Measurements from ENCODE around the gene SLC39A11.
"Not testable (repeated sequence)": the region's sequence is repeated elsewhere in the genome, so short reads cannot be mapped to it uniquely, and the experiment has no call there.

SLC39A11 gene

DNA sequence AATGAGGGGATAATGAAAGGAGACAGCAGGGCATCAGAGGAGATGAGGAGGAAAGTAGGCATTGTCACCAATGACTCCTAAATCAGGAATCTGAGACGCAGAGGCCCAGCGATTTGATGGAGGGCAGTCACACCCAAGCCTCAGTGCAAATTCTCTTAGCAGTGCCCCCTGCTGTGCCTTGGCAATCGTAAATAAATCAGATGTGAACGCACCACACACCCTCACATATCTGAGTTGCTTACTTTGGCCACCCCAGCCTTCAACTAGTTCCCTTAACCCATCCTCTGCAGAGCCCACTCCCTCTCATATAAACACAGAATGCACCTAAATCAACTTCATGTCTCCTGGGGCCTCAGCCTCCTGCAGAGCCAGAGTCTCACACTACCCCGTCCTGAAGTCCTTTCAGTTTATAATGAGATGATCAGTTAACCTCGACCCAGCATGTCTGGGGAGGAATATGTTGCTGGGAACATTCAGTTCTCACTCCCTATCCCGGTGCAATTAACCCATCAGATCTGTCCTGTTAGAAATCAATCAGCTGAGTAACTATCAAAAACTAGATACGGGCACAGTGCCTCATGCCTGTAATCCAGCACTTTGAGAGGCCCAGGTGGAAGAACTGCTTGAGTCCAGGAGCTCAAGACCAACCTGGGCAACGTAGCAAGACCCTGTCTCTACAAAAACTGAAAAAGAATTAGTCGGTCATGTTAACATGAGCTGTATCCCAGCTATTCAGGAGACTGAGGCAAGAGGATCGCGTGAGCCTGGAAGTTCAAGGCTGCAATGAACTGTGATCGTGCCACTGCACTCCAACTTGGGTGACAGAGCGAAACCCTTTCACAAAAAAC is 78.4 kb downstream of the SLC39A11 start:
- no peak for DNase-seq

DNA sequence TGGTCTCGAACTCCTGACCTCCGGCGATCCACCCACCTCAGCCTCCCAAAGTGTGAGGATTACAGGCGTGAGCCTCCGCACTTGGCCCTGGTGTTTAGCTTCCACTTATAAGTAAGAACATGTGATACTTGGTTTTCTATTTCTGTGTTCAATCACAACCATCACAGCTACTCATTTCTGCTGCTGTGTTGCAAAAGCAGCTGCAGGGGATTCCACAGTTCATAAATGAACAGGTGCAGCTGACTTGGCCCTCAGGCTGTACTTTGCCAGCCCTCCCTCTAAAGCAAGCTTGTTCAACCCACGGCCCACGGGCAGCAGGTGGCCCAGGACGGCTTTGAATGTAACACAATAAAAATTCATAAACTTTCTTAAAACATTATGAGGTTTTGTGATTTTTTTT is 79.2 kb downstream of the SLC39A11 start:
- no peak for DNase-seq

DNA sequence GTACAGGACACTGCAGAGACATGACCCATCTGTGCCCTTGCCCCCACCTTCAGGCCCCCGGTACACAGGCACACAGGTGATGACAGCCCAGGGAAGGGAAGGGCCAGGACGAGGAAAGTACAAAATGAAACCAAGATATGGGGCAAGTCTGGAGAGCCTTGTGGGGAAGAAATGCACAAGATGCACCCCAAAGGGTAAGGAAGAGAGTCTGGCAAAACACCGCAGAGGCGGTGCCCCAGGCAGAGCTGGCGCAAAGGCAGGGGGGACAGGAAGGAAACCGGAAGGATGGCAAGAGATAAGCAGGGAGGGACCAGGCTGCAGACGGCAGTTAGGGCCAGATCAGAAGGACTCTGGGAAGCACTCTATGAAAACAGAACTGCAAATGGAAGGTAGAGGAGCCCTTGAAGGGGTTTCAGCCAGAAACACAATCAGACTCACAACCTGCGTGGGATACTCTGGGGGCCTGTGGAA is 81.4 kb downstream of the SLC39A11 start:
- no peak for DNase-seq

DNA sequence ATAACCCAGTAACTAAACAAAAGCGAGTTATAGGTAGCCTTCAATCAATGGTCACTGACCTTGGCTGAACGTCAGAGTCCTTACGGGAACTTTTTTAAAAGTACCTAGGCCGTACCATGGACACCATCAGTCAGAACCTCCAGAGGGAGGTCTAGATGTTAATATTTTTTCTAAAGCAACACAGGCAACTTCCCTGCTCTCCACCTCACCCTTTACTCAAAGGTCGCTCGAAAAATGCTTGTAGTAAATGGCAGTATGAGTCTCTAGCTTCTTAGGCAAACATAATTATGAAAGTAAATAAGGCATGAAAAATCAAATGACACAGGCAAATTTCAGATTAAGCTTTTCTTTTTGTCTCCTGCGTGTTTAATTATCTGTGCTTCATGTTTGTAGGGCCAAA is 82.1 kb downstream of the SLC39A11 start:
- no peak for DNase-seq

DNA sequence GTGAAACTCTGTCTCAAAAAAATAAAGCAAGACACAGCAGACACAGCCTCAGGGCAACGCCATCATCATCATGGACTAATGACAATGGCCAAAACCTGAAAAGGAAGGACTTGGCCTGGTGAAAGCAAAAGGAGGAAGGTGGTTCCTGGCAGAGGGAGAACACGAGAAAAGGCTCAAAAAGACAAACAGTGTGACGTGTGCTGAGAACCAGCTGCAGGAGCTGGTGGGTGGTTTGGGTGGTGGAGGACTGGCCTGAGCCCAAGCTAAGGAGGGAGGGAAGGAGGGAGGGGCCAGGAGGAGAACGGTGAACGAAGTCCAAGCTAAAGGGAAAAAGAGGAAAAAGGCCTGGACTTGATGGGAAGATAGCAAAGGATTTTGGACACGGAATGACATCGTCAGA is 85.1 kb downstream of the SLC39A11 start:
- DNase-seq, result no peak

DNA sequence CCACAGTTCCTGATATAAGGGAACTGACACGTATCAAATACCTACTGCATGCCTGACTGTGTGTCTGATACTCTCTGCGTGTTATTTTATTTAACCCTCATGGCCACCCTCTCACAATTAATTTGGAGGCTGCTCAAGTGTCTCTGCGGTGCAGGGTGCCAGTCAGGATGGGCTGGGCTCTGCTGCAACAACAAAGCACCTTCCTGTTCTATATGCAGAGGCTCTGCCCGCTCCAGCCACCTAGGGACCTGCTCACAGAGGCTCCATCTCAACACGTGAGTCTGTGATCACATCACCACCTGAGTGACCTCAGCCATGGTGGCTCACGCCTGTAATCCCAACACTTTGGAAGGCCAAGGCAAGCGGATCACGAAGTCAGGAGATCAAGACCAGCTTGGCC is 87.1 kb downstream of the SLC39A11 start:
- no peak for DNase-seq

DNA sequence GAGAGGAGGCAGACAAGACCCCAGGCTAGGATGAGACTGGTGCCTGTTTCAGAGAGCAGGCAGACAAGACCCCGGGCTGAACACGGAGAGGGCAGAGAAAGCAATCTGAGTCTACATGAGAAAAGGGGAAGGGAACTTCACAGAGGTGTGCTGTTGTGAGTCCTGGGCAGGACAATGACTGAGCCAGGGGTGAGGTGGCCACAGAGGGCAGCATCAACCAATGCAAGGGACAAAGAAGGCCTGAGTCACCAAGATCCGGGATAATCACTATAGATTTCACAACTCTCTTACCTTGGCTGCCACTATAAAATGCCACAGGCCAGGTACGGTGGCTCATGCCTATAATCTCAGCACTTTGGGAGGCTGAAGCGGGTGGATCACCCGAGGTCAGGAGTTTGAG is 89.0 kb downstream of the SLC39A11 start:
- no peak for DNase-seq

DNA sequence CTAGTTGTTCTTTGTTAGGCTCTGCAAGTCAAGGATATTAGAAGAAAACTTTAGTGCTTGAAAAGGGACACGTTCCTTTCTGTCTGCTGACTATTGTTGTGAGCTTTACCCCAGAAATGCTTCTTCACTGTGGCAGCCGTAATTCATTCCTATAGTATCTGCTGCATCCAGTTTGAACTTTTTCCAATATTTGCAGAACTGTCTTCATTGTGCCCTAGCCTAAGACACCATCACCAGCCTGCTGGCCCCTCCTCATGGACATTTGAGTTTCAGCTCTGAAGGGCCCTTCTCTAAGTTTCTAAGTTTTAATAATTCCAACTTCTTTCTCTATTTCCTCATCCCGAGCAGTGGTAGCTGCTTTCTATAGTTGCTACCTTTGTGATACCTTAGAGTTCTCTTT is 91.7 kb downstream of the SLC39A11 start:
- DNase-seq, result no peak

DNA sequence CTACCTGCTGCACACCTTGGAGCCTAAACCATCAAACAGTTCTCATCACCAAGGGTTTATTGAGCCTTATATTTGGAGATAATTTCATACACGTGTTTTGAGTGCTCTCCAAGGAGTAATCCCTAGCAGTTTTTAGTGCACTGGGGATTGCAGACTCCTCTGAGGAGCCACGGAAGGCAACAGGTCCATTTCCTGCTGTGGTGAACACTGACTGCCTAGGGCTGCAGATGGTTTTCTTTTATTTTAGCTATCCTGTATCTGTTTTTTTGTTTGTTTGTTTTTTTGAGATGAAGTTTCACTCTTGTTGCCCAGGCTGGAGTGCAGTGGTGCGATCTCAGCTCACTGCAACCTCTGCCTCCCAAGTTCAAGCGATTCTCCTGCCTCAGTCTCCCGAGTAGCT is 93.0 kb downstream of the SLC39A11 start:
- not testable (repeated sequence) for DNase-seq

DNA sequence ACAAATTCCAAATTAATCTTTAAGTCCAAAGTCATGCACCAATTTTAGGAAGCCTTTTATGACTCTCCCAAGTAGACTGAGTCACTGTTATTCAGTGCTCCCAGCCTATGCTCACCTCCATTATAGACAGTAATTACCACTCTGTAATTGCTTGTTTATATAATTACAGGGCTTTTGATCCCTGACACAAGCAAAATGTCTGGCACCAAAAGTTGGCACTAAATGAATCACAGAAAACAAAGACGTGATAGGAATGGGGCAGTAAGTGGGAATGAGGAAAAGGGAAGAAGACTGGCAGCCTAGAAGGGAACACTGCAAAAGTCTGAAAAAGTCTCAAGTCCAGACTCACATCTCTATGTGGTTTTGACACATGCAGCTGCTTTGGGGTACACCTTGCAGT is 94.1 kb downstream of the SLC39A11 start:
- DNase-seq, result no peak

DNA sequence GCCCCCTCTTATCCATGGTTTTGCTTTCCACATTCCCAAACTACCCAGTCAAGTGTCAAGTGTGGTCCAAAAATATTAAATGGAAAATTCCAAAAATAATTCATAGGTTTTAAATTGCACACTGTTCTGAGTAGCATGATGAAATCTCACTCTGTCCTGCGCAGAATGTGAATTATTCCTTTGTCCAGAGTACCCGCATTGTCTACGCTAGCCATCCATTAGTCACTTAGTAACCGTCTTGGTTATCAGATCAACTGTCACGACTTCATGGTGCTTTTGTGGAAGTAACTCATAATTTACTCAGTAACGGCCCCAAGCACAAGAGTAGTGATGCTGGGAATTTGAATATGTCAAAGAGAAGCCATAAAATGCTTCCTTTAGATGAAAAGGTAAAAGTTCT is 94.9 kb downstream of the SLC39A11 start:
- no peak for DNase-seq

DNA sequence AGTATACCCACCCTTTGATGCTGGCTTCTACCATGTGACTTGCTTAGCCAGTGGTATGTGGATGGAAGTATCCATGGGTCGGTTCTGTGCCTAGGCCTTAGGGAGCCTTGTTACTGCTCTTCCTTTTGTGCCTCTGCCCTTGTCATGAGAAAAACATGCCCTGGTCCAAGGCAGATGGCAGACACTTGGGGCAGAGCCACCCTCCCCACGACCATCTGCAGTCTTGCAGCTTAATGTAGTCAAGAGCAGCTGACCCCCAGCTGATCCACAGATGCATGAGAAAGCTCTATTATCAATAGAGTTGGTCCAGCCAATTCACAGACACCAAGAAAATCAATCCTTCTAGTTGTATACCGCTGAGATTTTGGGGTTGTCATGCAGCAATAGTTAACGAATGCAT is 95.7 kb downstream of the SLC39A11 start:
- DNase-seq, result no peak

DNA sequence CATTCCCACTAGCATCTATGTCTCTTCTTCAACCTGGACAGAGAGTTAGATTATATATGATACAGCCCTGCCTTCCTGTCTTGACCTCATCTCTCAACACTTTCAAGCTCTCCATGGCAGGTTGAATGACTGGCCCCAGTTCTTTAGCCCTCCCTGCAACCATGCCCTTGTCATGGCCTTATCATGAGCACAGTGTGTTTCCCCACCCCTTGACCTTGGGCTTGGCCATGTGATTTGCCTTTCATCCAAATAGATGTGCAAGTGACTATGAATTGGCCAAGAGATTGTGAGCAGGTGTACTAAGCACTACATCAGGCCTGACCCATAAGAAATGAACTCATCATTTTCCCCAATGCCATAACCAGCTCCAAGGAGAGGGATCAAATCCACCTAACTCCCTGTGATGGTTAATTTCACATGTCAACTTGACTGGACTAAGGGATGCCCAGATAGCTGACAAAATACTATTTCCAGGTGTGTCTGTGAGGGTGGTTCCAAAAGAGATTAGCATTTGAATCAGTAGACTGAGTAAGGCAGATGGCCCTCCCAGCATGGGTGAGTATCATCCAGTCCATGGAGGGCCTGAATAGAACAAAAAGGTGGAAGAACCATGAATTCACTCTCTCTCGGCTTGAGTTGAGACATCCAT is 97.4 kb downstream of the SLC39A11 start:
- DNase-seq, result no peak

DNA sequence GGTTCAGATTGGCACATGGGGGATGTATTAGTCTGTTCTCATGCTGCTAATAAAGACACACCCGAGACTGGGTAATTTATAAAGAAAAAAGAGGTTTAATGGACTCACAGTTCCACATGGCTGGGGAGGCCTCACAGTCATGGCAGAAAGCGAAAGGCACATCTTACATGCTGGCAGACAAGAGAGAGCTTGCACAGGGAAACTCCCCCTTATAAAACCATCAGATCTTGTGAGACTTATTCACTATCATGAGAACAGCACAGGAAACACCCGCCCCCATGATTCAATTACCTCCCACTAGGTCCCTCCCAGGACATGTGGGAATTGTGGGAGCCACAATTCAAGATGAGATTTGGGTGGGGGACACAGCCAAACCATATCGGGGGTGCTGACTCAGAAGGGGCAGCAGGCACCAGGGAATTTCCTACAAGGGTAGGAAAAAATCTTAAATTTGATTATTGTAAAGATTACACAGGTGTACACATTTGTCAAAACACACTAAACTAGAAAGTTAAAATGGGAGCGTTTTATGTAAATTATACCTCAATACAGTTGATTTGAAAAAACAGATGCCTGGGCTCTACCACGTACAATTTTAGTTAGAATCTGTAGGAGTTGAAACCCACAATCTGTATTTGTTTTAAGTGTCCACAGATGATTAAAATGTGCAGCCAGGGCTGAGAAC is 99.6 kb downstream of the SLC39A11 start:
- peak in 7 of 56 donors; percentile 11 to 42 (median 17) for DNase-seq

DNA sequence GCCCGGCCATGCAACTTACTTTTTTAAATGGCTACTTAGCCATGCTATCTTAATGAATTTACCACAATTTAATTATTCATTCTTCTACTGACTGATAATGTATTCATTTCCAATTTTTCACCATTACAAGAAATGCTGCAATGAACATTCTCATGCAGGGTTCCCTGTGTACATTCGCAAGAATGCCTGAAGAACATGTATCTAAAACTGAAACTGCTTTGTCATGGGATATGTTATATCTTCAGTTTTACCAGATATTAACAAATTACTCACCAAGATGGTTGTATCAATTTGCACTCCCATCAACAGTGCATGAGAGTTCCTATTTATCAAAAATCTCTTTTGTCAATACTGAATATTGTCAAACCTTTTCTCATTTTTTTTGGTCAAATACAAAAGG is 100.8 kb downstream of the SLC39A11 start:
- no peak for DNase-seq

DNA sequence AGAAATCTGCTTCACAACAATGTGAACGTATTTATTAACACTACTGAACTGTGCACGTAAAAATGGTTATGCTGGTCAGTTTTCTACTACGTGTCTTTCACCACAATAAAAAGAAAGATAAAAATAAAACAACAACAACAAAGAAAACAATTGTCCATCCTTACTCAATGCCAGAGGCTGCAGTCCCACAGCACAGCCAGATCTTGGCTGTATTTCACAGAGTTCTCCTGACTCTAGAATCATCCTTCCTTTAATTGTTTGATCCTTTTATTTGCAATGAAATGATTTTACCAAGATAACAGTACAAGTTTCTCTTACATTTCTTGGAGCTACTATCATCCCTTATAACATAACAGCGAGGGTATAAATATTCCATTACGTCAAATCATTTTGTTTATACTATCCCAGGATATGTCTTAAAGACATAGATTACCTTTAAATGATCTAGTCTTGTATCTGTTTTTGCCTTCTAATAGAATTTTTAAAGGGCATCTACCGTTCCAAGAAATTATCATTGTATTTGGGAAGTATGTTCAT is 103.3 kb downstream of the SLC39A11 start:
- DNase-seq, result no peak

DNA sequence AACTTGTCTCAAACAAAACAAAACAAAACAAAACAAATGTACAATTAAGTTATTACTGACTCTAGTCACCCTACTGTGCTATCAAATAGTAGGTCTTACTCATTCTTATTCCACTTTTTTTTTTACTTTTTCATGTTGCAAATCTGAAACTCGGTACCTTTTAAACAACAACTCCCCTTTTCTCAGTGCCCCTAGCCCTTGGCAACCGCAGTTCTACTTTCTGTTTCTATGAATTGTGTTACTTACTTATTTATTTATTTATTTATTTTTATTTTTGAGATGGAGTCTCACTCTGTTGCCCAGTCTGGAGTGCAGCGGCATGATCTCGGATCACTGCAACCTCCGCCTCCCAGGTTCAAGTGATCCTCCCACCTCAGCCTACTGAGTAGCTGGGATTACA is 104.0 kb downstream of the SLC39A11 start:
- no peak for DNase-seq

DNA sequence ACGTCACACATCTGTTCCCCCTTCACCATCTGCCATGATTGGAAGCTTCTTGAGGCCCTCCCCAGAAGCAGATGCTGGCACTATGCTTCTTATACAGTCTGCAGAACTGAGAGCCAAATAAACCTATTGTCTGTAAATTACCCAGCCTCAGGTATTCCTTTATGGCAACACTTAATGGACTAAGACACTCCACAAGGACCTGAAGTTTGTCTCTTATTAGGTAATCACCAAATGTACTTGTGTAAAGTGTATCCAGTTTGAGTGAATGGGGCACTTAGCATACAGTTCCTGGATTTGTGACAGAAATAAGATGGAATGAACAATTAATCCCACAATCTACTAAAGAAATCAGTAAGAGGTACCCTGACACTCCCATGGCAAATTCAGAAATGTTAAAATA is 105.3 kb downstream of the SLC39A11 start:
- no peak for DNase-seq

DNA sequence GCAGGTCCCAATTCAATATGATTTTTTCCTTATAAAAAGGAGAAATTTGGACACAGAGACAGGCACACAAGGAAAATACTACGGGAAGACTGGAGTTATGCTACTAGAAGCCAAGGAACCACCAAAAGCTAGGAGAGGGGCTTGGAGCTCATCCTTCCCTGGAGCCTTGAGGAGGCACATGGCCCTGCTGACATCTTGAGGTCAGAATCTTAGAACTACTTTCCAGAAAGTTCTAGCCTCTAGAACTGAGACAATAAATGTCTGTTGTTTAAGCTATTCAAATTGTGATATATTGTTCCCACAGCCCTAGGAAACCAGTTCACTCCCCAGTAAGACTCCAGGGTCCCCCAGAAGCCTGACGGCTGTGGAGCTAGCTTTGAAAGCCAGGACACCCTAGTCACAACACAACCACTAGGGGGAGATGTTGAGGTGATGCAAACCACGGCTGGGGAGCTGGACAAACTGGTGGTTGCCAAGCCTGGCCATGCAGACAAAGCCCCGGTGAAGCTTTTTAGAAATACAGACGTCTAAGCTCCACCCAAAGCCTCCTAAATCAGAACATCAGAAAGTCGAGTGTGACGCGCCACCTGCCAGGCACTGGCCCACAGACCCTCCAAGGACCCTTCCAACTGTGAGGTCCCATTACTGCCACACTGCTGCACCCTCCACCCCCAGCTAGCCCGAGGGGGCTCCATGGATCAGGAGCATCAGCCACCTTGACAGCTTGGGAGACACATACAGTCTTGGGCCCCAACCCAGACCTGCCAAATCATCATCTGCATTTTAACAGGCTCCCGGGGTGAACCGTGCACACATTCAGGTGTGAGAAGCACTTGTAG is 106.4 kb downstream of the SLC39A11 start:
- peak in 48 of 56 donors; percentile 7 to 74 (median 51) for DNase-seq

DNA sequence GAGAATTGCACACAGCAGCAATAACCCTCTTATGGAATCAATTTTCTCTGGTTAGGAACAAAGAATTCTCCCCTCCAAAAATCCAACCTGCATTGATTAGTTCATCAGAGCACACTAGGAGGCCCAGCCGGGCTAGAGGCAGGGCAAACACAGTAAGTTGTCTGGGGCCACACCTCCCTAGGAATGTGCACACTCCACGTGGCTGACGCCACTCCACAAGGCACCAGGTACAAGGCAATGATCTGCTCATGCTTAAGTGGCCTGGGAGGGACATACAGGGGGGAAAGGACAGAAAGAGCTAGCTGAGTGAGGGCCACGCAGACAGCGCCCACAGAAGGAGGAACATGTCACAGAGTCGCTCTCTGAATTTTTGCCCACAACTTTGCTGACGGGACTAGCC is 107.6 kb downstream of the SLC39A11 start:
- no peak for DNase-seq
